ENCODE measurements around the gene ERLEC1. TPM values are rescaled to one million over a fixed set of nuclear protein-coding genes. Genes with fewer than 3 reads are reported as not detected.

Gene ERLEC1, protein sequence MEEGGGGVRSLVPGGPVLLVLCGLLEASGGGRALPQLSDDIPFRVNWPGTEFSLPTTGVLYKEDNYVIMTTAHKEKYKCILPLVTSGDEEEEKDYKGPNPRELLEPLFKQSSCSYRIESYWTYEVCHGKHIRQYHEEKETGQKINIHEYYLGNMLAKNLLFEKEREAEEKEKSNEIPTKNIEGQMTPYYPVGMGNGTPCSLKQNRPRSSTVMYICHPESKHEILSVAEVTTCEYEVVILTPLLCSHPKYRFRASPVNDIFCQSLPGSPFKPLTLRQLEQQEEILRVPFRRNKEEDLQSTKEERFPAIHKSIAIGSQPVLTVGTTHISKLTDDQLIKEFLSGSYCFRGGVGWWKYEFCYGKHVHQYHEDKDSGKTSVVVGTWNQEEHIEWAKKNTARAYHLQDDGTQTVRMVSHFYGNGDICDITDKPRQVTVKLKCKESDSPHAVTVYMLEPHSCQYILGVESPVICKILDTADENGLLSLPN
- 100 to 1,000 TPM in 4 of 6 donors, 10 to 100 TPM in 2; 50.7 to 200 (median 143) TPM for total RNA-seq

DNA sequence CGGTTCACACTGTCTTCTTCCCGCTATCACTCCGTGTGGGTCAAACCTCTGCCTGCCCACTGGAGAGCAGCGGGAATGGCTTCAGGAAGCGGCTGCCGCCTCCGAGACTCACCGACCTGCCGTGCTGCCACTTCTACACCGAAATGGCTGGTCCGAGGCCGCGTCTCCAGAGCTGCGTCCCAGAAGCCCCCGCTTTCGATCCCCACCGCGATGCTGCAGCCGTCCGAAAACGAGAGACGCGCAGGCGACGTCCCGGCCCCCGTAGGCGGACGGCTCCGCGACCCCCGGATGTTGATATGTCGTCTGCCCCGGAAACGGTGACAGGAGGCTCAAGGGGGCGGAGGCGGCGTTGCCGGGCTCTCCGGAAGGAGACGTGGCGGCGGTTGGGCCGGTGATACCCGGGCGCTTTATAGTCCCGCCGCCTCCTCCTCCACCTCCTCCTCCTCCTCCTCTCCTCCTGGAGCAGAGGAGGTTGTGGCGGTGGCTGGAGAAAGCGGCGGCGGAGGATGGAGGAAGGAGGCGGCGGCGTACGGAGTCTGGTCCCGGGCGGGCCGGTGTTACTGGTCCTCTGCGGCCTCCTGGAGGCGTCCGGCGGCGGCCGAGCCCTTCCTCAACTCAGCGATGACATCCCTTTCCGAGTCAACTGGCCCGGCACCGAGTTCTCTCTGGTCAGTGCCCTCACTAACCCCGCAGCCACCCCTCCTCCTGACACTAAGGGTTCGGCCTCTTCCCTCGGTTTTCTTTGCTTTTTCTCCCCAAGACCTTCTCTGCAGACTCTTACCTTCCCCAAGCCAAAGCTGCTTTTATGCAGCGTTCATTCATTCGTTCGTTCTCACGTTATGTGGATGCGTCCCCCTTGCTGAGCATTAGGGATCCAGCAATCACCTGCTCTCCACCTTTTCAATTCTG is at the start of gene ERLEC1, which contains the start of gene ASB3:
ERLEC1 (plus strand) TSS at position 340 of the 909 bp plus-strand sequence; CDS start at position 507, 167 bp downstream.
ASB3 (minus strand) TSS at position 249 of the 909 bp plus-strand sequence. CDS start 21,381 bp downstream, outside the sequence.
- Histone ChIP-seq H3K27me3 (no peaks in the 10 kb centered on the region), H3K27ac (peak within 1 kb of the TSS; percentile 81 to 92 (median 87)), H3K9me3 (no peaks in the 10 kb centered on the region), H3K4me1 (peaks cover 25 to 61% (median 47%) of the 10 kb centered on the region in 4 donors), H3K4me3 (peak within 1 kb of the TSS; percentile 71 to 97 (median 80)), H3K36me3 (no peaks in the 10 kb centered on the region)
- peak in 1 of 4 donors; percentile 80 for TF ChIP-seq EP300 (IDR thresholded peaks at IDR 0.05)
- TF ChIP-seq, protein P1, sequence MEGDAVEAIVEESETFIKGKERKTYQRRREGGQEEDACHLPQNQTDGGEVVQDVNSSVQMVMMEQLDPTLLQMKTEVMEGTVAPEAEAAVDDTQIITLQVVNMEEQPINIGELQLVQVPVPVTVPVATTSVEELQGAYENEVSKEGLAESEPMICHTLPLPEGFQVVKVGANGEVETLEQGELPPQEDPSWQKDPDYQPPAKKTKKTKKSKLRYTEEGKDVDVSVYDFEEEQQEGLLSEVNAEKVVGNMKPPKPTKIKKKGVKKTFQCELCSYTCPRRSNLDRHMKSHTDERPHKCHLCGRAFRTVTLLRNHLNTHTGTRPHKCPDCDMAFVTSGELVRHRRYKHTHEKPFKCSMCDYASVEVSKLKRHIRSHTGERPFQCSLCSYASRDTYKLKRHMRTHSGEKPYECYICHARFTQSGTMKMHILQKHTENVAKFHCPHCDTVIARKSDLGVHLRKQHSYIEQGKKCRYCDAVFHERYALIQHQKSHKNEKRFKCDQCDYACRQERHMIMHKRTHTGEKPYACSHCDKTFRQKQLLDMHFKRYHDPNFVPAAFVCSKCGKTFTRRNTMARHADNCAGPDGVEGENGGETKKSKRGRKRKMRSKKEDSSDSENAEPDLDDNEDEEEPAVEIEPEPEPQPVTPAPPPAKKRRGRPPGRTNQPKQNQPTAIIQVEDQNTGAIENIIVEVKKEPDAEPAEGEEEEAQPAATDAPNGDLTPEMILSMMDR (IDR thresholded peaks at IDR 0.05) = peak in 2 of 6 experiments; percentile 3 to 27
- peak; percentile 91 to 96 for TF ChIP-seq POLR2AphosphoS5 (IDR thresholded peaks at IDR 0.05)
- TF ChIP-seq POLR2A (IDR thresholded peaks at IDR 0.05) = peak in 3 of 4 donors; percentile 66 to 84 (median 72)
- ATAC-seq (ENCODE audit: low FRiP score in 2 of 2) (peak; percentile 96 to 97), DNase-seq (peak; percentile 91 to 96)
- WGBS, 2 donors = 0% methylated on average over 20 to 39 of the region's 77 CpGs

DNA sequence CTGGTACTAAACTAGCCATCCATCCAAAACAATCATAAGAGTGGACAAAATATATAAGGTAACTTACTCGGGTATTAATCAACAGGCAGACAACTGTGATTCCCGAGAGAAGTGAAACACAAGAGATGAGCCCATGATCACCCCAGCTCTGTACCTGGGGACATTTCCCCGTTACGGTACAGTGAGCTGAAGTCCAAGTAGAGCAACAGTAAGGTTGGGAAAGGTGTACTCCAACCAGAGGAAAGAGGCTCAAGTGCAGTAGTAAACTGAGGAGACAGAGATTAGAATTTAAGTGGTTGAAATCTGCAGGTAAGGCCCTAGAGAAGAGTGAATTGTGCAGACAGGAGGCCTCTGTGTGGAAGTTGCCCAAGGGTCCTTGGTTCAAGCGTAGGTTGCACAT is 49.8 kb upstream of the ERLEC1 start:
- peaks cover 0 to 3% (median 0%) of the 10 kb centered on the region in 4 donors for H3K36me3 ChIP-seq
- H3K27ac ChIP-seq = no peak overlapping the region
- no peaks in the 10 kb centered on the region for H3K9me3 ChIP-seq
- H3K4me3 ChIP-seq = no peak overlapping the region
- ATAC-seq (ENCODE audit: low FRiP score in 2 of 2) (no peak), DNase-seq (peak in 1 of 2 donors; percentile 33)
- TF ChIP-seq POLR2A (IDR thresholded peaks at IDR 0.05) (no peak), POLR2AphosphoS5 (IDR thresholded peaks at IDR 0.05) (no peak), EP300 (IDR thresholded peaks at IDR 0.05) (no peak)
- TF ChIP-seq, protein P1 (IDR thresholded peaks at IDR 0.05) = no peak
- 79 to 97% methylated on average over 5 of the region's 5 CpGs for WGBS, 2 donors
- H3K4me1 ChIP-seq = no peaks in the 10 kb centered on the region
- H3K27me3 ChIP-seq = no peaks in the 10 kb centered on the region

DNA sequence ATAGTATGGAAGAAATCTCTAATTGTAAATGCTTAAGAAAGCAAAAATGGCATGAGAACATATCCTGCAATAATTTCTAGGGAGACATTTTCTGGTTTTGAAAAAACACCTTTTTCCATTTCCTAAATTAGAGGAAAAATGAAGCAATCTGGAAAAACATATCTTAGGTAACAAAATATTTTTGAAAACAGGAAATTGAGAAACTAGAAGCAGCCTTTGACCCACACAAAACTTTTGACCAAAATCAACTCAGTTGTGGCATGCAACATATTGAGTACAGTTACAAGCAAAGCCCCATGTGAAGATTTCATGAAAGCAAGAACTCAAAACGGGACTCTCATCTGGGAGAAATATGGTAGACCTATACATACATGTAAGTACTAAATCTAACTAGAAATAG is 47.8 kb upstream of the ERLEC1 start:
- ATAC-seq (ENCODE audit: low FRiP score in 2 of 2) = no peak
- Histone ChIP-seq H3K27ac (no peak overlapping the region), H3K9me3 (no peaks in the 10 kb centered on the region), H3K4me1 (no peaks in the 10 kb centered on the region), H3K27me3 (no peaks in the 10 kb centered on the region), H3K4me3 (no peak overlapping the region), H3K36me3 (peaks cover 0 to under 1% (median 0%) of the 10 kb centered on the region in 4 donors)
- TF ChIP-seq, protein P1 (IDR thresholded peaks at IDR 0.05) = no peak
- TF ChIP-seq POLR2A (IDR thresholded peaks at IDR 0.05) = no peak
- 71 to 76% methylated on average over 1 of the region's 1 CpG for WGBS, 2 donors
- no peak for DNase-seq

DNA sequence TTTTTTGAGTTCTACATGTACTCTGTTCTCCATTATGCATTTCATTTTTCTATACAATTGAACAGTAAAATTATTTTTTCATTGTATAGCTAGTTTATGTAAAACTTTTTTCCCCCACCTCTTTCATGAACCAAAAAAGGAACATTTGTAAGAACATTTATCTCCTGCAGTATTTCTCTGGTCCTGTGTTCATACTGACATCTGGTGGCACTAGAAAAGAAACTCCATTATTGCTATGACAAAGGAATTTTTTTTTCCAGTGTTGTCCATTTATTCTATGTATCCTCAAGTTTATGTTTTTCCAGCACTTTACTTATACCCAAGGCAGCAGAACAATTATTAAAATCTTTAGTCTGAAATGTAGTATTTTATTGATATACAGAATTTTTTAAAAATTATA is 46.7 kb upstream of the ERLEC1 start:
- Histone ChIP-seq H3K4me1 (peaks cover 0 to 2% (median 0%) of the 10 kb centered on the region in 4 donors), H3K9me3 (no peaks in the 10 kb centered on the region), H3K27me3 (no peaks in the 10 kb centered on the region), H3K36me3 (no peaks in the 10 kb centered on the region), H3K4me3 (no peak overlapping the region), H3K27ac (no peak overlapping the region)
- ATAC-seq (ENCODE audit: low FRiP score in 2 of 2) (no peak), DNase-seq (no peak)
- no peak for TF ChIP-seq POLR2A (IDR thresholded peaks at IDR 0.05)
- TF ChIP-seq, protein P1 (IDR thresholded peaks at IDR 0.05) = peak in 1 of 6 experiments; percentile 16
- no peak for TF ChIP-seq EP300 (IDR thresholded peaks at IDR 0.05)
- TF ChIP-seq POLR2AphosphoS5 (IDR thresholded peaks at IDR 0.05) = no peak

All from upper lobe of left lung (tissue), 6 donors.